ENCODE results near the gene MAFF.
A peak's percentile ranks its signal among the peaks of the same experiment; 100 is the strongest.

- TF ChIP-seq SP1 (IDR thresholded peaks at IDR 0.05; ENCODE audit: low read depth) (peak; percentile 53; the same call in 1 of the 2 replicates), CTCF (IDR thresholded peaks at IDR 0.05 in 2 of 3, conservative IDR thresholded peaks at IDR 0.05 in 1 of 3; ENCODE audit: borderline replicate concordance in 1 of 3, insufficient read depth in 1 of 3, low read depth in 2 of 3, low read length in 2 of 3) (no peak), POLR2A (IDR thresholded peaks at IDR 0.05; ENCODE audit: borderline replicate concordance, extremely low read depth, insufficient read depth, insufficient read length) (peak; percentile 33), EZH2 (IDR thresholded peaks at IDR 0.05) (no peak), EZH2phosphoT487 (IDR thresholded peaks at IDR 0.05; ENCODE audit: borderline replicate concordance) (no peak), POLR2AphosphoS5 (IDR thresholded peaks at IDR 0.05; ENCODE audit: low read depth, low read length) (peak; percentile 86), ZFX (IDR thresholded peaks at IDR 0.05) (peak; percentile 76; the same call in 1 of the 2 replicates)
These were observed at the start of gene MAFF for GRCh38 chr22:38201711-38202436.
